GM10266 (cell line): ENCODE data around the gene MGAM2.

Source experiments
- DNase-seq: peaks from one replicate; pipeline ENCODE4 v3.0.0; 2012; ENCODE audit errors: extremely low spot score
- TF ChIP-seq, protein P1 (sequence below): IDR thresholded peaks from 2 replicates; pipeline ENCODE4 v1.5.1; 2012; ENCODE audit warnings: mild to moderate bottlenecking, low read depth; ENCODE audit not compliant: control insufficient read depth, insufficient read depth; ENCODE audit errors: missing control alignments

MGAM2 gene

DNA sequence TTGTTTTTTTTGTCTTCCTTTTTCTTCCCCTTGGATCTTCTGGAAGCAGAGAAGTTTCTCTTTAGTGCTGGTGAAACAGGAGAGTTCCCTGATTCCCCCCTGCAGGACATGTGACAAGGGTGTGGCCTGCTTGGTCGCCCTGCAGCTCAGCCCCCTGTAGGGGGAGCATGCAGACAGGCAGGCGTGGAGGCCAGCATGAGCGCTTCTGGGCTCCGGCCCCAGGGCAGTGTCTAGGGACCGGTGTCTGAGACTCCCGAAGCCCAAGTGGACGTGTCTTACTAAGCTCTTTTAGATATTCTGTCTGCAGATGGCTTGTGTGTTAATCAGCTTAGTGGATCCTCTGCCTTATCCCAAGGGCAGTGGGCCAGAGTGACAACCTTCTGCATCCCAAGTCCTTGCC, 120.2 kb downstream of the MGAM2 start:
- no peak for DNase-seq
- TF ChIP-seq, protein P1, sequence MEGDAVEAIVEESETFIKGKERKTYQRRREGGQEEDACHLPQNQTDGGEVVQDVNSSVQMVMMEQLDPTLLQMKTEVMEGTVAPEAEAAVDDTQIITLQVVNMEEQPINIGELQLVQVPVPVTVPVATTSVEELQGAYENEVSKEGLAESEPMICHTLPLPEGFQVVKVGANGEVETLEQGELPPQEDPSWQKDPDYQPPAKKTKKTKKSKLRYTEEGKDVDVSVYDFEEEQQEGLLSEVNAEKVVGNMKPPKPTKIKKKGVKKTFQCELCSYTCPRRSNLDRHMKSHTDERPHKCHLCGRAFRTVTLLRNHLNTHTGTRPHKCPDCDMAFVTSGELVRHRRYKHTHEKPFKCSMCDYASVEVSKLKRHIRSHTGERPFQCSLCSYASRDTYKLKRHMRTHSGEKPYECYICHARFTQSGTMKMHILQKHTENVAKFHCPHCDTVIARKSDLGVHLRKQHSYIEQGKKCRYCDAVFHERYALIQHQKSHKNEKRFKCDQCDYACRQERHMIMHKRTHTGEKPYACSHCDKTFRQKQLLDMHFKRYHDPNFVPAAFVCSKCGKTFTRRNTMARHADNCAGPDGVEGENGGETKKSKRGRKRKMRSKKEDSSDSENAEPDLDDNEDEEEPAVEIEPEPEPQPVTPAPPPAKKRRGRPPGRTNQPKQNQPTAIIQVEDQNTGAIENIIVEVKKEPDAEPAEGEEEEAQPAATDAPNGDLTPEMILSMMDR: no peak

- TF ChIP-seq, protein P1: no peak
- DNase-seq: no peak
Observed at GRCh38 chr7:142240546-142240945, 129.0 kb downstream of the MGAM2 start.

DNA sequence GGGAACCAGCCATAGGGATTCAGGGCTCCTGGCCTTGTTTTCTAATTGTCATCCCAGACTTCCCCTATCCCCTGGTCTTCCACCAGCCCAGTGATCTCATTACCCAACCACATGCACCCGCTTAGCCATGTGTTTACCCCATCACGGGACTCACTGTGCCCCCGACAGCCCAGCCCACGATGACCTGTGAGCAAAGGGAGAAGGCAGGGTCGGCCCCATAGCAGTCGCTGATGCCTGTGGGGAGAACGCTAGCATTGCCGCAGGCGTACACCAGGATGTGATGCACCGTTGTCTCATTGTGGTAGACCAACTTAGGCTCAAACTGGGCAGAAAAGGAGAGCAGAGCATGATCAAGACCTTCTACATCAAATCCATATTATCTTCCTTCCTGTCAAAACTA, 132.3 kb downstream of the MGAM2 start:
- TF ChIP-seq, protein P1: no peak
- no peak for DNase-seq

- no peak for DNase-seq
- TF ChIP-seq, protein P1: no peak
Observed at GRCh38 chr7:142248166-142249160, 136.9 kb downstream of the MGAM2 start.

DNA sequence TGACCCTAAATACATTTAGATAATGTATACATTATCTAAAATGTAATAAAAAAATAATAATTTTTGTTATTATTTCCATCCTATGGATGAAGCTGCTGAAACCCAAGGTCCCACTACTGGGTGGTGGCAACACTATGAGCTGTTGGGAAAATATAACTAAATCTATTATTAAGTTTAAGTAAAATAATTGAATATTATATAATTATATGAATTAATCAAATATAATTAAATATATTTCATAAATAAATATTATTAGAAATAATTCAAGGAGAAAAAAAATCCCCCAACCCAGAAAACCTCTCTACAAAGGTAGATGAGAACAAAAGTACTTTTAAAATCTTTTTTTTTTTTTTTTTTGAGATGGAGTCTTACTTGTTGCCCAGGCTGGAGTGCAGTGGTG, 138.4 kb downstream of the MGAM2 start:
- DNase-seq: no peak
- TF ChIP-seq, protein P1: no peak

GRCh38 chr7:142250705-142251104, 139.2 kb downstream of the MGAM2 start:
- TF ChIP-seq, protein P1: no peak
- DNase-seq: no peak

DNA sequence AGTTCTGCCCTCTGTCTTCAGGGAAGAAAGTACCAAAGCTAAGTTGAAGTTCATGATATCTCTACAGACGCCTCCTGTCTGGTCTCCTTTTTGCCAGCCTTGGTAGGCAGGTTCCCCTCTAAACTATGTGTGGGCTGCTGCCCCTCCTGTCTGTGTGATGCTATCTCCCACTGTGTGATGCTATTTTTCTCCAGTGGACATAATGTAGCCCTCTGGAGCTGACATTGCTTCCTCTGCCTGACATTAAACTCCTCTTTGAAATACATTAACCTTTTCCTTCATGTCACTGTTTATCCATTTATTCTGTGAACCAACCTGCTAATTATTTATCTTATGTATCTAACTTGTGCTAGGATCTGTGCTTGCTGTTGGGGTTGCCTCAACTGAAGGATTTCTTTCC, 146.4 kb downstream of the MGAM2 start, which contains the start of gene PRSS58:
TSS of gene PRSS58 (minus strand) at position 101 of the 400 bp plus-strand sequence. CDS start 351 bp downstream, outside the sequence.
- no peak for DNase-seq
- TF ChIP-seq, protein P1: no peak
